A549 (cell line): ENCODE results near the gene DUSP1. TPM values are rescaled to one million over a fixed set of nuclear protein-coding genes. Genes with fewer than 3 reads are reported as not detected.
A peak's percentile ranks its signal among the peaks of the same experiment; 100 is the strongest.

Experiments used
- CBX8 ChIP-seq: fragments of 200-600 bp; sonication (generic); IDR thresholded peaks from 2 replicates; pipeline ENCODE4 v1.6.1; 2016
- CEBPB ChIP-seq, 2 experiments: fragments of >200 bp in 1 of 2; sonication (Bioruptor Twin) in 1 of 2; formaldehyde crosslinking in 1 of 2; IDR thresholded peaks; 2 replicates each; pipeline ENCODE4 v1.6.1; 2012 to 2016
- CHD2 ChIP-seq: fragments of 150-350 bp; IDR thresholded peaks from 2 replicates; pipeline ENCODE4 v1.6.1; 2014; ENCODE audit warnings: low read length; ENCODE audit not compliant: partially characterized antibody
- CHD4 ChIP-seq: fragments of 200-600 bp; sonication (generic); IDR thresholded peaks from 2 replicates; pipeline ENCODE4 v1.6.1; 2016; ENCODE audit warnings: antibody characterized with exemption, mild to moderate bottlenecking, borderline replicate concordance
- E2F6 ChIP-seq: IDR thresholded peaks from 2 replicates; pipeline ENCODE4 v1.6.1; 2012; ENCODE audit warnings: low read depth, borderline replicate concordance
- EHF ChIP-seq: fragments of 250-450 bp; sonication (Bioruptor Pico); IDR thresholded peaks from 2 replicates; pipeline ENCODE4 v1.5.0; 2020; ENCODE audit warnings: mild to moderate bottlenecking
- EHMT2 ChIP-seq: fragments of 200-600 bp; sonication (generic); IDR thresholded peaks from 2 replicates; pipeline ENCODE4 v1.6.1; 2016; ENCODE audit warnings: antibody characterized with exemption, low read depth, mild to moderate bottlenecking, moderate library complexity
- EP300 ChIP-seq, 2 experiments: fragments of >200 bp; sonication (Bioruptor Twin); formaldehyde crosslinking; IDR thresholded peaks; 2 replicates in 1 of 2; 3 replicates in 1 of 2; pipeline ENCODE4 v1.6.1; 2016 to 2017
- ESRRA ChIP-seq: fragments of 150-350 bp; IDR thresholded peaks from 2 replicates; pipeline ENCODE4 v1.6.1; 2014; ENCODE audit warnings: mild to moderate bottlenecking, low read length, borderline replicate concordance
- FOSB ChIP-seq: fragments of 250-450 bp; sonication (Bioruptor Pico); IDR thresholded peaks from 2 replicates; pipeline ENCODE4 v1.5.0; 2020; ENCODE audit warnings: mild to moderate bottlenecking, moderate library complexity
- FOSL2 ChIP-seq, 2 experiments: fragments of 450-650 bp in 1 of 2; fragments of >200 bp in 1 of 2; sonication (Bioruptor Twin) in 1 of 2; formaldehyde crosslinking; IDR thresholded peaks; 2 replicates each; pipeline versions ENCODE4 v1.5.0 to v1.6.1; 2016 to 2020; ENCODE audit warnings: mild to moderate bottlenecking in 1 of 2, moderate library complexity in 1 of 2
- GATA3 ChIP-seq: IDR thresholded peaks from 2 replicates; pipeline ENCODE4 v1.6.1; 2012; ENCODE audit warnings: borderline replicate concordance
- HDAC2 ChIP-seq: fragments of 200-600 bp; sonication (generic); IDR thresholded peaks from 2 replicates; pipeline ENCODE4 v1.6.1; 2016
- HOXA7 ChIP-seq: fragments of 250-450 bp; sonication (Bioruptor Pico); IDR thresholded peaks from 2 replicates; pipeline ENCODE4 v1.5.0; 2020; ENCODE audit warnings: mild to moderate bottlenecking, moderate library complexity
- HOXB5 ChIP-seq: fragments of 250-450 bp; sonication (Bioruptor Pico); IDR thresholded peaks from 2 replicates; pipeline ENCODE4 v1.5.0; 2020; ENCODE audit warnings: mild to moderate bottlenecking, moderate library complexity
- JUNB ChIP-seq: fragments of >200 bp; sonication (Bioruptor Twin); formaldehyde crosslinking; IDR thresholded peaks from 2 replicates; pipeline ENCODE4 v1.6.1; 2016
- KDM1A ChIP-seq: fragments of 200-600 bp; sonication (generic); IDR thresholded peaks from 2 replicates; pipeline ENCODE4 v1.6.1; 2016; ENCODE audit warnings: low read depth, mild to moderate bottlenecking
- KDM5A ChIP-seq: fragments of 200-600 bp; sonication (generic); IDR thresholded peaks from 2 replicates; pipeline ENCODE4 v1.6.1; 2016; ENCODE audit warnings: antibody characterized with exemption, mild to moderate bottlenecking
- MAFK ChIP-seq: fragments of 450-650 bp; IDR thresholded peaks from 2 replicates; pipeline ENCODE4 v1.6.1; 2014; ENCODE audit not compliant: partially characterized antibody
- MYC ChIP-seq: IDR thresholded peaks from 2 replicates; pipeline ENCODE4 v1.6.1; 2012; ENCODE audit warnings: mild to moderate bottlenecking, inconsistent platforms, low read length, improper control_type of control experiment, borderline replicate concordance
- NFE2L2 ChIP-seq: fragments of 150-350 bp; conservative IDR thresholded peaks from 2 replicates; pipeline ENCODE4 v1.6.1; 2014; ENCODE audit warnings: low read length
- NR3C1 ChIP-seq: fragments of >200 bp; sonication (Bioruptor Twin); formaldehyde crosslinking; IDR thresholded peaks from 3 replicates; pipeline ENCODE4 v1.6.1; 2017
- PBX3 ChIP-seq: IDR thresholded peaks from 2 replicates; pipeline ENCODE4 v1.6.1; 2012
- PHF8 ChIP-seq: fragments of 200-600 bp; sonication (generic); IDR thresholded peaks from 2 replicates; pipeline ENCODE4 v1.6.1; 2016; ENCODE audit warnings: low read depth, mild to moderate bottlenecking, antibody characterized with exemption, moderate library complexity, borderline replicate concordance
- POLR2A ChIP-seq: IDR thresholded peaks from 2 replicates; pipeline ENCODE4 v1.6.1; 2012; ENCODE audit warnings: mild to moderate bottlenecking, low read length
- POLR2AphosphoS2 ChIP-seq: conservative IDR thresholded peaks from 2 replicates; pipeline ENCODE4 v1.6.1; 2012; ENCODE audit warnings: low read length, improper control_type of control experiment, inconsistent platforms
- RAD21 ChIP-seq, 2 experiments: fragments of >200 bp in 1 of 2; sonication (Bioruptor Twin) in 1 of 2; formaldehyde crosslinking in 1 of 2; IDR thresholded peaks in 1 of 2; conservative IDR thresholded peaks in 1 of 2; 2 replicates in 1 of 2; 3 replicates in 1 of 2; pipeline ENCODE4 v1.6.1; 2012 to 2018; ENCODE audit warnings: inconsistent platforms in 1 of 2
- RARB ChIP-seq: fragments of 250-450 bp; sonication (Bioruptor Pico); IDR thresholded peaks from 2 replicates; pipeline ENCODE4 v1.8.0; 2021; ENCODE audit warnings: mild to moderate bottlenecking, moderate library complexity
- RCOR1 ChIP-seq: fragments of 150-350 bp; IDR thresholded peaks from 2 replicates; pipeline ENCODE4 v1.6.1; 2014; ENCODE audit warnings: antibody characterized with exemption, low read length, low read depth
- RNF2 ChIP-seq: fragments of 200-600 bp; sonication (generic); IDR thresholded peaks from 2 replicates; pipeline ENCODE4 v1.6.1; 2016; ENCODE audit warnings: low read depth, mild to moderate bottlenecking, antibody characterized with exemption, moderate library complexity, borderline replicate concordance
- TFCP2L1 ChIP-seq: fragments of 250-450 bp; sonication (Bioruptor Pico); IDR thresholded peaks from 2 replicates; pipeline ENCODE4 v1.5.0; 2021; ENCODE audit warnings: mild to moderate bottlenecking
- TP53 ChIP-seq: fragments of 250-450 bp; sonication (Bioruptor Pico); IDR thresholded peaks from 2 replicates; pipeline ENCODE4 v1.5.0; 2021; ENCODE audit warnings: mild to moderate bottlenecking, moderate library complexity
- USF2 ChIP-seq: fragments of 450-650 bp; IDR thresholded peaks from 2 replicates; pipeline ENCODE4 v1.6.1; 2014; ENCODE audit warnings: antibody characterized with exemption
- polyA plus RNA-seq, 4 experiments: library from polyadenylated mRNA; depleted of rRNA in 3 of 4; stranded (reverse); fragments of >200 nt; fragmentation: RNase III in 1 of 4; extraction: RNeasy Plus Mini Kit Qiagen cat#74134 plus additional on column Dnase treatment in 1 of 4; gene quantifications; 2 replicates in 3 of 4; 3 replicates in 1 of 4; pipeline ENCODE4 v1.2.3, GENCODE V29; 2011 to 2017
- TF ChIP-seq, protein P1 (sequence below): fragments of 250-450 bp; sonication (Bioruptor Pico); IDR thresholded peaks from 2 replicates; pipeline ENCODE4 v1.5.0; 2021; ENCODE audit warnings: mild to moderate bottlenecking, moderate library complexity, borderline replicate concordance
- TF ChIP-seq, protein P2 (sequence below): fragments of 250-450 bp; sonication (Bioruptor Pico); IDR thresholded peaks from 2 replicates; pipeline ENCODE4 v1.5.0; 2020; ENCODE audit warnings: low read depth, mild to moderate bottlenecking, moderate library complexity
- TF ChIP-seq, protein P3 (sequence below): IDR thresholded peaks from 2 replicates; pipeline ENCODE4 v1.6.1; 2012
- TF ChIP-seq, protein P4 (sequence below): fragments of >200 bp; sonication (Bioruptor Twin); formaldehyde crosslinking; IDR thresholded peaks from 3 replicates; pipeline ENCODE4 v1.6.1; 2016

DUSP1 gene
- polyA plus RNA-seq, 2 of the 4 experiments (the other 2 are of a cell fraction), result 207 to 594 TPM

GRCh38 chr5:172772112-172772906, 1.3 kb upstream of the DUSP1 start (continued):
- TF ChIP-seq CHD2, result peak; percentile 68
- TF ChIP-seq POLR2AphosphoS2, result no peak
- 0 out of 2 replicates have a peak, but pooled peaks have one; percentile 67 for TF ChIP-seq HOXA7 (CRISPR knock-in tag)
- TF ChIP-seq NFE2L2, result peak; percentile 90
- no peak for TF ChIP-seq CBX8
- TF ChIP-seq E2F6, result peak; percentile 87
- no peak for TF ChIP-seq RCOR1
- TF ChIP-seq FOSL2 (IDR thresholded peaks at IDR 0.05), result peak; percentile 54
- peak; percentile 91 for TF ChIP-seq FOSL2 (CRISPR knock-in tag; IDR thresholded peaks at IDR 0.05)
- TF ChIP-seq, protein P1, sequence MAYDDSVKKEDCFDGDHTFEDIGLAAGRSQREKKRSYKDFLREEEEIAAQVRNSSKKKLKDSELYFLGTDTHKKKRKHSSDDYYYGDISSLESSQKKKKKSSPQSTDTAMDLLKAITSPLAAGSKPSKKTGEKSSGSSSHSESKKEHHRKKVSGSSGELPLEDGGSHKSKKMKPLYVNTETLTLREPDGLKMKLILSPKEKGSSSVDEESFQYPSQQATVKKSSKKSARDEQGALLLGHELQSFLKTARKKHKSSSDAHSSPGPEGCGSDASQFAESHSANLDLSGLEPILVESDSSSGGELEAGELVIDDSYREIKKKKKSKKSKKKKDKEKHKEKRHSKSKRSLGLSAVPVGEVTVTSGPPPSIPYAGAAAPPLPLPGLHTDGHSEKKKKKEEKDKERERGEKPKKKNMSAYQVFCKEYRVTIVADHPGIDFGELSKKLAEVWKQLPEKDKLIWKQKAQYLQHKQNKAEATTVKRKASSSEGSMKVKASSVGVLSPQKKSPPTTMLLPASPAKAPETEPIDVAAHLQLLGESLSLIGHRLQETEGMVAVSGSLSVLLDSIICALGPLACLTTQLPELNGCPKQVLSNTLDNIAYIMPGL, result peak; percentile 88; the same call in 1 of the 2 replicates
- TF ChIP-seq CHD4, result no peak
- no peak for TF ChIP-seq MYC
- TF ChIP-seq KDM1A, result no peak
- no peak for TF ChIP-seq RNF2
- peak; percentile 94 to 99 for TF ChIP-seq CEBPB (IDR thresholded peaks at IDR 0.05)
- TF ChIP-seq RAD21 (conservative IDR thresholded peaks at IDR 0.05 in 1 of 2, IDR thresholded peaks at IDR 0.05 in 1 of 2), result peak; percentile 50 to 51
- TF ChIP-seq JUNB, result peak; percentile 70; the same call in 1 of the 2 replicates
- TF ChIP-seq NR3C1, result peak; percentile 73; the same call in 1 of the 3 replicates
- TF ChIP-seq, protein P2, sequence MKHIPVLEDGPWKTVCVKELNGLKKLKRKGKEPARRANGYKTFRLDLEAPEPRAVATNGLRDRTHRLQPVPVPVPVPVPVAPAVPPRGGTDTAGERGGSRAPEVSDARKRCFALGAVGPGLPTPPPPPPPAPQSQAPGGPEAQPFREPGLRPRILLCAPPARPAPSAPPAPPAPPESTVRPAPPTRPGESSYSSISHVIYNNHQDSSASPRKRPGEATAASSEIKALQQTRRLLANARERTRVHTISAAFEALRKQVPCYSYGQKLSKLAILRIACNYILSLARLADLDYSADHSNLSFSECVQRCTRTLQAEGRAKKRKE, result peak; percentile 95
- TF ChIP-seq FOSB, result peak; percentile 72
- TF ChIP-seq GATA3, result peak; percentile 97
- TF ChIP-seq EP300 (IDR thresholded peaks at IDR 0.05), result peak; percentile 95 to 97
- TF ChIP-seq PBX3, result peak; percentile 73
- peak; percentile 49 for TF ChIP-seq EHF
- no peak for TF ChIP-seq USF2
- TF ChIP-seq, protein P3, sequence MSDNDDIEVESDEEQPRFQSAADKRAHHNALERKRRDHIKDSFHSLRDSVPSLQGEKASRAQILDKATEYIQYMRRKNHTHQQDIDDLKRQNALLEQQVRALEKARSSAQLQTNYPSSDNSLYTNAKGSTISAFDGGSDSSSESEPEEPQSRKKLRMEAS, result peak; percentile 96
- TF ChIP-seq TP53, result 0 out of 2 replicates have a peak, but pooled peaks have one; percentile 47
- peak; percentile 95 for TF ChIP-seq MAFK
- no peak for TF ChIP-seq PHF8
- TF ChIP-seq ESRRA, result no peak
- TF ChIP-seq KDM5A, result no peak
- no peak for TF ChIP-seq EHMT2
- peak; percentile 85; the same call in 1 of the 2 replicates for TF ChIP-seq TFCP2L1
- TF ChIP-seq POLR2A, result no peak
- TF ChIP-seq RARB, result peak; percentile 88
- TF ChIP-seq, protein P4, sequence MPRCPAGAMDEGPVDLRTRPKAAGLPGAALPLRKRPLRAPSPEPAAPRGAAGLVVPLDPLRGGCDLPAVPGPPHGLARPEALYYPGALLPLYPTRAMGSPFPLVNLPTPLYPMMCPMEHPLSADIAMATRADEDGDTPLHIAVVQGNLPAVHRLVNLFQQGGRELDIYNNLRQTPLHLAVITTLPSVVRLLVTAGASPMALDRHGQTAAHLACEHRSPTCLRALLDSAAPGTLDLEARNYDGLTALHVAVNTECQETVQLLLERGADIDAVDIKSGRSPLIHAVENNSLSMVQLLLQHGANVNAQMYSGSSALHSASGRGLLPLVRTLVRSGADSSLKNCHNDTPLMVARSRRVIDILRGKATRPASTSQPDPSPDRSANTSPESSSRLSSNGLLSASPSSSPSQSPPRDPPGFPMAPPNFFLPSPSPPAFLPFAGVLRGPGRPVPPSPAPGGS, result peak; percentile 89; the same call in 2 of the 3 replicates
- peak; percentile 91 for TF ChIP-seq HOXB5 (CRISPR knock-in tag)
- no peak for TF ChIP-seq HDAC2
